ENCODE measurements around the gene NUBPL. TPM values are rescaled to one million over a fixed set of nuclear protein-coding genes. Genes with fewer than 3 reads are reported as not detected.

Gene NUBPL
- total RNA-seq, 1 donor: 10.5 TPM

DNA sequence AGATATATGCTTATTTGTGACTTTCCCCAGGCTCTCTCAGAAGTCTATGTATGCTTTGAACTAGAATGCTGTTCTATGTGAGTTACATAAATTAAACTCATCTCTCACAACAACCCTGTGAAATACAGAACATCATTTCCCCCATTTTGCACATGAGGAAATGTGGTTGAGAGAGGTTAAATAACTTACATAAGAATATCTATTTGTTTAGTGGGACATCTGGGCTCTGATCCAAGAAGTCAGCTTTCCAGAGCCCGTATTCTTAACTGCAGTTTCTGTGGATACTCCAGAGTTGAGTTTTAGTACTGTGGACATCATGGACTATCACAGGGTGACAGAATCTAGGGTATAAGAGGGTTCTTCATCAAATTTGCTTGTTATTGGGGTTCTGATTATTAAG lies 273.4 kb downstream of the NUBPL start:
- peak; percentile 21 for DNase-seq (ENCODE audit: low read depth)
- TF ChIP-seq, protein P1, sequence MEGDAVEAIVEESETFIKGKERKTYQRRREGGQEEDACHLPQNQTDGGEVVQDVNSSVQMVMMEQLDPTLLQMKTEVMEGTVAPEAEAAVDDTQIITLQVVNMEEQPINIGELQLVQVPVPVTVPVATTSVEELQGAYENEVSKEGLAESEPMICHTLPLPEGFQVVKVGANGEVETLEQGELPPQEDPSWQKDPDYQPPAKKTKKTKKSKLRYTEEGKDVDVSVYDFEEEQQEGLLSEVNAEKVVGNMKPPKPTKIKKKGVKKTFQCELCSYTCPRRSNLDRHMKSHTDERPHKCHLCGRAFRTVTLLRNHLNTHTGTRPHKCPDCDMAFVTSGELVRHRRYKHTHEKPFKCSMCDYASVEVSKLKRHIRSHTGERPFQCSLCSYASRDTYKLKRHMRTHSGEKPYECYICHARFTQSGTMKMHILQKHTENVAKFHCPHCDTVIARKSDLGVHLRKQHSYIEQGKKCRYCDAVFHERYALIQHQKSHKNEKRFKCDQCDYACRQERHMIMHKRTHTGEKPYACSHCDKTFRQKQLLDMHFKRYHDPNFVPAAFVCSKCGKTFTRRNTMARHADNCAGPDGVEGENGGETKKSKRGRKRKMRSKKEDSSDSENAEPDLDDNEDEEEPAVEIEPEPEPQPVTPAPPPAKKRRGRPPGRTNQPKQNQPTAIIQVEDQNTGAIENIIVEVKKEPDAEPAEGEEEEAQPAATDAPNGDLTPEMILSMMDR (IDR thresholded peaks at IDR 0.05; ENCODE audit: insufficient read depth, low read length): no peak
- H3K4me3 ChIP-seq (ENCODE audit: low read depth, low read length): no peak overlapping the region

DNA sequence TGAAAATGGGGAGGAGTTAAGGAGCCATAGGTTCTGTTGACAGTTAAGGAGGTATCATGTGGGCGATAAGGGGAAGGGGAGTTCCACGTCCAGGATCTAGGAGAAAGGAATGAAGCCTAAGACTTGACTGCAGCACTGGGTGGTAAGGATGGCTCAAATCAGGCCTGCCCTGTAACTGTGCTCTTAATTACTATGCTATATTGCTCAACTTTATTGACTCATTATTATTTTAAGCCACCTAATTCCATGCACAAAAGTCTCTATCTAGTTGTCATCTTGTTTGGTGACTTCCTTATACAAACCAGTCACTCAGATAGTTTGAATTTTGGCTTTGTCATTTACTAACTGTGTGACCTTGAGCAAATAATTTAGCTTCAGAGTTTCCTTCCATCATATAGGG lies 273.8 kb downstream of the NUBPL start:
- TF ChIP-seq, protein P1 (IDR thresholded peaks at IDR 0.05; ENCODE audit: insufficient read depth, low read length): no peak
- no peak overlapping the region for H3K4me3 ChIP-seq (ENCODE audit: low read depth, low read length)
- no peak for DNase-seq (ENCODE audit: low read depth)

DNA sequence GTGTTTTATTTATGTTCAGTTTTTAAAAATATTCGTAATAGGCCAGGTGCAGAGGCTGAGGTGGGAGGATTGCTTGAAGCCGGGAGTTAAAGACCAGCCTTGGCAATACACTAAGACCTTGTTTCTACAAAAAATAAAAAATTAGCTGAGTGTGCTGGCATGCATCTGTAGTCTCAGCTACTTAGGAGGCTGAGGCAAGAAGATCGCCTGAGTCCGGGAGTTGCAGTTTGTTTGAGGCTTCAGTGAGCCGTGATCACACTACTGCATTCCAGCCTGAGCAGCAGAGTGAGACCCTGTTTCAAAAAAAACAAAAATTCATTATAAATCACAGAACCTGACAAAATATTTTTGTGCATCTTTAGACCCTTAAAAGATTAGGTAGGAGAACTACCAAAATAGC lies 275.8 kb downstream of the NUBPL start:
- DNase-seq (ENCODE audit: low read depth): no peak
- H3K4me3 ChIP-seq (ENCODE audit: low read depth, low read length): no peak overlapping the region
- TF ChIP-seq, protein P1 (IDR thresholded peaks at IDR 0.05; ENCODE audit: insufficient read depth, low read length): no peak

DNA sequence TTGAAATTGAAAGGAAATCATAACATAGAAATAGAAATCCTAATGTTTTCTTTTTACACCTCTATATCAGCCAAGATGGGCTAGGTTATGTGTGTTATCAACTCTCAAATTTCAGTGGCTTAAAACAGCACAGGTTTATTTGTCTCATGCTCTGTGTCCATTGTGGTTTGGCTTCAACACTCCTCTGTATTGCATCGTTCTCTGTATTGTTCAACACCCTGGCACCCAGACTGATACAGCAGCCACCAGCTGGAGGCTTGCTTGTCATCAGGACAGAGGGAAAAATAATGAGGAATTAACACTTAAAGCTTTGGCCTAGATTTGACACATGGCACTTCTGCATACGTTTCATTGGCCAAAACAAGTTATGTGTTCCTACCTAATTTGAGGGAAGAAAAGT lies 281.7 kb downstream of the NUBPL start:
- TF ChIP-seq, protein P1 (IDR thresholded peaks at IDR 0.05; ENCODE audit: insufficient read depth, low read length): no peak
- H3K4me3 ChIP-seq (ENCODE audit: low read depth, low read length): no peak overlapping the region
- DNase-seq (ENCODE audit: low read depth): peak; percentile 13

GRCh38 chr14:31843361-31844091 lies 282.3 kb downstream of the NUBPL start:
- TF ChIP-seq, protein P1 (IDR thresholded peaks at IDR 0.05; ENCODE audit: insufficient read depth, low read length): no peak
- H3K4me3 ChIP-seq (ENCODE audit: low read depth, low read length): no peak overlapping the region
- DNase-seq (ENCODE audit: low read depth): no peak

DNA sequence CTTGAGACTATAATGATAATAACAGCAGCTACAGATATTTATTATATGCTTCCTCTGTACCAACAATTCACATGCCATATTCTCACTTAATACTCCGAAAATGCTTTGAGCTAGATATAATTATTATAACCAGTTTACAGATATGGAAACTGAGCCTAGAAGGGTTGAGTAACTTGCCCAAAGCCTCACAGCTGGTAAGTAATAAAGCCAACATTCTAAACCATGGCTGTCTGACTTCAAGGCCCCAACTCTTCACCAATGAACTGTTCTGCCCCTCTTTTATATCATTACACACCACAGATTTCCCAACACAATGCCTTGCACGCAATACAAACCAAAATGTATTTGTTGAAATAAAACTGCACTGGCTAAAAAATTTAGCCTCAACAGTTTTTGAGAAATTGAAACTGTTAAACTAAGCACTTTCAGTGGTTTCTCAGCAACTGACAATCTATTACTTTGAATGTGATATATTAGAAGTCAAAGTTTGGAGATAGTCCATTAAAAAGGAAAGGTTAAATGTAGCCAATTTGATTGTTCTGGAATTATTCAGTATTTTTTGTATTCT lies 293.4 kb downstream of the NUBPL start:
- no peak for DNase-seq (ENCODE audit: low read depth)
- H3K4me3 ChIP-seq (ENCODE audit: low read depth, low read length): no peak overlapping the region
- TF ChIP-seq, protein P1 (IDR thresholded peaks at IDR 0.05; ENCODE audit: insufficient read depth, low read length): no peak

All from fibroblast of the aortic adventitia (primary cell).